Measurements from ENCODE around the gene P2RX6.
"Not testable (repeated sequence)": the region's sequence is repeated elsewhere in the genome, so short reads cannot be mapped to it uniquely, and the experiment has no call there.

P2RX6 gene

DNA sequence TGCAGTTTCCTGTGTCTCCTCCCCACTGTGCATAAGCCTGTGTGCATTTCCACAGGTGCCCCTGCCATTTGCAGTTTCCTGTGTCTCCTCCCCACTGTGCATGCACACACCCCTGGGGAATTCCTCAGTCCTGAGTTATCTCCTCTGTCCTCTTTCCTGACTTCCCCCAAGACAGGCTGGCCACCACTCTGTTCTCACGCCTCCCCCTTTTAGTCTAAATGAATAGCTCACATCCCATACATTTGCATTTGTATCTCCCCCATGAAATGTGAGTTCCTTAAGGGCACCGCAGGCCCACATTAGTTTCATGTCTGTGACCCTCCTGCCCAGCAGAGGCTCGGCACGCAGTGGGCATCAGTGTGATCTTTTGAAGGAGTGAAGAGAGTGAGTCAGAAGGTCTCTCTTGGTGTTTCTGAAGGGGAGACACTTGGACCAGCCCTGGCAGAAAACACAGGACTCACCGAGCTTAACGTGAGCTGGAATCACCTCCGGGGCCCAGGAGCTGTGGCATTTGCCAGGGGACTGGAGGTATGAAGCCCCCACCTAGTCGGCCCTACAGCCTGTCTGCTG, 37.0 kb downstream of the P2RX6 start:
- no peak overlapping the region for H3K4me3 ChIP-seq (ENCODE audit: control insufficient read depth, low read depth, low read length)
- TF ChIP-seq, protein P1, sequence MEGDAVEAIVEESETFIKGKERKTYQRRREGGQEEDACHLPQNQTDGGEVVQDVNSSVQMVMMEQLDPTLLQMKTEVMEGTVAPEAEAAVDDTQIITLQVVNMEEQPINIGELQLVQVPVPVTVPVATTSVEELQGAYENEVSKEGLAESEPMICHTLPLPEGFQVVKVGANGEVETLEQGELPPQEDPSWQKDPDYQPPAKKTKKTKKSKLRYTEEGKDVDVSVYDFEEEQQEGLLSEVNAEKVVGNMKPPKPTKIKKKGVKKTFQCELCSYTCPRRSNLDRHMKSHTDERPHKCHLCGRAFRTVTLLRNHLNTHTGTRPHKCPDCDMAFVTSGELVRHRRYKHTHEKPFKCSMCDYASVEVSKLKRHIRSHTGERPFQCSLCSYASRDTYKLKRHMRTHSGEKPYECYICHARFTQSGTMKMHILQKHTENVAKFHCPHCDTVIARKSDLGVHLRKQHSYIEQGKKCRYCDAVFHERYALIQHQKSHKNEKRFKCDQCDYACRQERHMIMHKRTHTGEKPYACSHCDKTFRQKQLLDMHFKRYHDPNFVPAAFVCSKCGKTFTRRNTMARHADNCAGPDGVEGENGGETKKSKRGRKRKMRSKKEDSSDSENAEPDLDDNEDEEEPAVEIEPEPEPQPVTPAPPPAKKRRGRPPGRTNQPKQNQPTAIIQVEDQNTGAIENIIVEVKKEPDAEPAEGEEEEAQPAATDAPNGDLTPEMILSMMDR (conservative IDR thresholded peaks at IDR 0.05; ENCODE audit: control insufficient read depth, insufficient read depth, low read depth, low read length) = no peak
- DNase-seq (ENCODE audit: low read depth) = no peak

DNA sequence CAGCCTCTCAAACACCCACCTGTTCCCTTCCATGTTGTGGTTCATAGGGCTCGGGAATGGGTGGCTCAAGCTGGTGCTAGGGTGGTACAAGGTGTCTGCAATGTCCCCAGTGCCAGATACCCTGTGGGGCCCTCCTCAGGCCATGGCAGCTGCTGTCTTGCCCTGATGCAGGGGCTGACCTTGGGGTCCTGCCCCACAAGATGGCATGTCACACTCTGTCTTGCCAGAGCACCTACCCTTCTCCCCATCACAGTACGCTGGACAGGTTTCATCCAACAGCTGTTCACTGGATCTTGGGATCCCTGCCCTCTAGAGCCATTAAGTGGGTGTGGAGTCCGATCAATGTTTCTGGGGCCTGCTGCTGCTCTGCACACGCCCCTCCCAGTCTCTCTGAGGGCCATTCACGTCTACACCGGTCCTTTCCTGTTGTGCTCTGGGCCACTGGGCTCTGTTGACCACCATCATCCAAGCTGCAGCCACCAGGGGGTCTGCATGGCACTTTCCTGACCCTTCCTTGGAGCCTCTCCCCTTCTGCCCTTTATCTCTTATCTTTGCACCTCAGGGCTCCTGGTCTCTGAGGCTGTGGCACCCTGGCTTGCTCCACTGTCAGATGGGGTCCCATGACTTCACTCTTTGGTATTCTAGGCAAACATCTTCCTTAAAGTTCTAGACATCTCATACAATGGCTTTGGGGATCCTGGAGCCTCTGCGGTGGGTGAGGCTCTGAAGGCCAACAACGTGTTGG, 37.9 kb downstream of the P2RX6 start:
- DNase-seq (ENCODE audit: low read depth) = no peak
- TF ChIP-seq, protein P1 (conservative IDR thresholded peaks at IDR 0.05; ENCODE audit: control insufficient read depth, insufficient read depth, low read depth, low read length) = no peak
- no peak overlapping the region for H3K4me3 ChIP-seq (ENCODE audit: control insufficient read depth, low read depth, low read length)

DNA sequence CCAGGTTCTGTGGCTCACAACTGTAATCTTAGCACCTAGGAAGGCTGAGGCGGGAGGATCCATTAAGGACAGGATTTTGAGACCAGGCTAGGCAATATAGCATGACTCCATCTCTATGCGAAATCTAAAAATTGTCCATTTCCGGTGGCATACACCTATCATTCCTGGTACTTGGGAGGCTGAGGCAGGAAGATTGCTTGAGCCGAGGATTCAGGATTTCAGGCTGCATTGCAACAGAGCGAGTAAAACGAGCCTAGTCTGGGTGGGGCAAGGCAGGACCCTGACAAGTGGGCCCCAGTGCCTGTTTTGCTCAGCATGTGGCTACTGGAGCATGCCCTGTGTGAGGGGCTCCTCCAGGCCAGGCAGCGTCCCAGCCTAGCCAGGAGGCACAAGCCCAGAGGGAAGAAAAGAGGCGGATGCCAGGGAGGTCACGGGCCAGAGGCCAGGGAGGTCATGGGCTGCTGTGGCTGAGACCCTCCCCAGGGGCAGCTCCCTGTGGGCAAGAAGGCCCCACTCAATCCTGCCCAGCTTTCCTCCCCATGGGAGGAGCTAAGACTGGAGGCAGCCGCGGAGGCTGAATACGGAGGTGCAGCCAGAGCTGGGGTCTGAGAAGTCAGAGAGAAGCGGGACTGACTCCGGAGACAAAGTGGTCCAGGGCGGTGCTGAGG, 39.2 kb downstream of the P2RX6 start:
- no peak overlapping the region for H3K4me3 ChIP-seq (ENCODE audit: control insufficient read depth, low read depth, low read length)
- TF ChIP-seq, protein P1 (conservative IDR thresholded peaks at IDR 0.05; ENCODE audit: control insufficient read depth, insufficient read depth, low read depth, low read length) = no peak
- DNase-seq (ENCODE audit: low read depth) = no peak

DNA sequence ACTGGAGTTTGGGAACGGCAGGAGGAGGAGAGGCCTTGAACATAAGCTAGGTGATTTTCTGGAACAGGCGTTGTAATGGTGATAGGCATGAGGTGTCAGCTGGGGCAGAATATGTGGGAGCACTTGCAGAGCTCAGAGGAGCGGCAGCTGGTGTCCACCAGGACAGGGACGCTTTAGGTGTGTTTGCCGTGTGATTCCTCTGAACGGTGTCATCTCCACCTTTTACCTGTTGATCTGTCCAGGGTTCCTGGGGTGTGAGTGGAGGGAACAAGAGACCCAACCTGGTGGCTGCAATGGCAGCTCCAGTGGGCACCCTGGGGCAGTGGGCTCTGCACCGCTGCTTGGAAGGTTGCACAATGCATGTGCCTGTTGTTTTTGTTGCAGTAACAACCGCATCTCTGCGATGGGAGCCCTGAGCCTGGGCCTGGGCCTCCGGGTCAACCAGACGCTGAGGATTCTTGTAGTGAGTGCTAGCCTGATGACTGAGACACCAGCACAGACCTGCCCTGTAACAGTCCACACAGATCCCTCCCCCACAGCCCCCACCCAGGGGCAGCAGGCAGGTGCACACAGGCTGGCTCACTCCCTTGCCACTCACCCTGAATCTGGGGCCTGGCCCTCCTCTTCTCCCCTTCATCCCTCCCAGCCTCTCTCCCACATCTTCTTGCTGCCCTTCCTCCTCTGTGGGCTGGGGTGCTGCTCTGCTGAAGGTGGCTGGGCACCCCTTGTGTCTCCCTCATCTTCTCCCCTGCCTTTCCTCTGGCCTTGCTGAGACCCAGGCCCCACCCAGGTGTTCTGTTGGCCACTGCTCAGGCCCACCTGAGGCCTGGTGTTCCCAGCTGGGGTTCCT, 40.0 kb downstream of the P2RX6 start:
- no peak for DNase-seq (ENCODE audit: low read depth)
- TF ChIP-seq, protein P1 (conservative IDR thresholded peaks at IDR 0.05; ENCODE audit: control insufficient read depth, insufficient read depth, low read depth, low read length) = no peak
- H3K4me3 ChIP-seq (ENCODE audit: control insufficient read depth, low read depth, low read length) = no peak overlapping the region

- DNase-seq (ENCODE audit: low read depth) = no peak
- no peak overlapping the region for H3K4me3 ChIP-seq (ENCODE audit: control insufficient read depth, low read depth, low read length)
- TF ChIP-seq, protein P1 (conservative IDR thresholded peaks at IDR 0.05; ENCODE audit: control insufficient read depth, insufficient read depth, low read depth, low read length) = no peak
Observed at GRCh38 chr22:21055564-21055834, 40.5 kb downstream of the P2RX6 start.

DNA sequence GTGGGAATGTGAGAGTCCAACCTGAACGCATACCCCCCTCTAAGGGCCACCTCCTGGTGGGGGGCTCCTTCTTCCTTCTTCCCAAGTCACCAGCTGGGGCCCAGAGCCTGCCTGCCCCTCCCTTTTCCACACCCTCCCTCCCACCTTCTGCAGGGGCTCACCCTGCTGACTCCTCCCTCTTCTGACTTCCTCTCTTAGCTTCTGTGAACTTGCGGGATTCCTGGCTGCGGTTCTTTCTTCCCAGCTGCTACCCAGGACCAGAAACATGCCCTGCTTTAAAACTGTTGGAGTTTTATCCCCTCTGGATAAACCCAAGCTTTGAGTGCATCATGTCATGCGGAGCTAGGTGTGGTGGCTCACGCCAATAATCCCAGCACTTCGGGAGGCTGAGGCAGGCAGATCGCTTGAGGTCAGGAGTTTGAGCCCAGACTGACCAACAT, 40.9 kb downstream of the P2RX6 start:
- DNase-seq (ENCODE audit: low read depth) = no peak
- no peak overlapping the region for H3K4me3 ChIP-seq (ENCODE audit: control insufficient read depth, low read depth, low read length)
- TF ChIP-seq, protein P1 (conservative IDR thresholded peaks at IDR 0.05; ENCODE audit: control insufficient read depth, insufficient read depth, low read depth, low read length) = no peak

- not testable (repeated sequence) for DNase-seq (ENCODE audit: low read depth); H3K4me3 ChIP-seq (ENCODE audit: control insufficient read depth, low read depth, low read length)
Observed at GRCh38 chr22:21060363-21060762, 45.4 kb downstream of the P2RX6 start.

GRCh38 chr22:21061660-21062321, 46.8 kb downstream of the P2RX6 start:
- not testable (repeated sequence) for H3K4me3 ChIP-seq (ENCODE audit: control insufficient read depth, low read depth, low read length); DNase-seq (ENCODE audit: low read depth)

DNA sequence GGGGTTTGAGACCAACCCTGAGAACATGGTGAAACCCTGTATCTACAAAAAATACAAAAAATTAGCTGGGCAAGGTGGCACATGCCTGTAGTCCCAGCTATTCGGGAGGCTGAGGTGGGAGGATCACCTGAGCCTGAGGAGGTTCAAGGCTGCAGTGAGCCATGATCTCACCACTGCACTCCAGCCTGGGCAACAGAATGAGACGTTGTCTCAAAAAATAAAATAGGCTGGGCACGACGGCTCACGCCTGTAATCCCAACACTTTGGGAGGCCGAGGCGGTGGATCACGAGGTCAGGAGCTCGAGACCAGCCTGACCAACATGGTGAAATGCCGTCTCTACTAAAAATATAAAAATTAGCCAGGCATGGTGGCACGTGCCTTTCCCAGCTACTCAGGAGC, 49.5 kb downstream of the P2RX6 start:
- not testable (repeated sequence) for H3K4me3 ChIP-seq (ENCODE audit: control insufficient read depth, low read depth, low read length); DNase-seq (ENCODE audit: low read depth)
